Fibroblast of mammary gland (primary cell): ENCODE data around the gene DYNLT4.

Source experiments
- DNase-seq: peaks from one replicate; pipeline ENCODE4 v3.0.0-alpha.2; 2010; ENCODE audit warnings: low read depth
- H3K4me3 ChIP-seq: 2 replicates; pipeline ENCODE4 v1.5.1; 2011; ENCODE audit warnings: low read depth, mild to moderate bottlenecking, low read length, moderate library complexity; ENCODE audit not compliant: control insufficient read depth
- CTCF ChIP-seq: conservative IDR thresholded peaks from 2 replicates; pipeline ENCODE4 v1.5.1; 2011; ENCODE audit warnings: low read depth, low read length, inconsistent platforms; ENCODE audit not compliant: control insufficient read depth, insufficient read depth

The DYNLT4 gene

GRCh38 chr1:44786138-44786840 lies 20.9 kb downstream of the DYNLT4 start:
- DNase-seq: peak; percentile 58
- TF ChIP-seq CTCF: peak; percentile 93
- H3K4me3 ChIP-seq: peak overlapping the region; percentile 36

- H3K4me3 ChIP-seq: peak overlapping the region; percentile 36
- DNase-seq: no peak
- no peak for TF ChIP-seq CTCF
These were observed 21.5 kb downstream of the DYNLT4 start for GRCh38 chr1:44785501-44786137.

GRCh38 chr1:44785029-44785380 lies 22.1 kb downstream of the DYNLT4 start:
- DNase-seq: no peak
- H3K4me3 ChIP-seq: no peak overlapping the region
- no peak for TF ChIP-seq CTCF

GRCh38 chr1:44784094-44785028 lies 22.8 kb downstream of the DYNLT4 start:
- H3K4me3 ChIP-seq: peak overlapping the region; percentile 15
- no peak for DNase-seq
- no peak for TF ChIP-seq CTCF

- no peak for TF ChIP-seq CTCF
- DNase-seq: no peak
- peak overlapping the region; percentile 15 for H3K4me3 ChIP-seq
These were observed 23.5 kb downstream of the DYNLT4 start for GRCh38 chr1:44783697-44784093.

- DNase-seq: no peak
- no peak for TF ChIP-seq CTCF
- no peak overlapping the region for H3K4me3 ChIP-seq
These were observed 26.5 kb downstream of the DYNLT4 start for GRCh38 chr1:44780583-44781121.
